ENCODE results near the gene GP1BA.
A peak's percentile ranks its signal among the peaks of the same experiment; 100 is the strongest.
"Not testable (repeated sequence)": the region's sequence is repeated elsewhere in the genome, so short reads cannot be mapped to it uniquely, and the experiment has no call there.

GP1BA gene

DNA sequence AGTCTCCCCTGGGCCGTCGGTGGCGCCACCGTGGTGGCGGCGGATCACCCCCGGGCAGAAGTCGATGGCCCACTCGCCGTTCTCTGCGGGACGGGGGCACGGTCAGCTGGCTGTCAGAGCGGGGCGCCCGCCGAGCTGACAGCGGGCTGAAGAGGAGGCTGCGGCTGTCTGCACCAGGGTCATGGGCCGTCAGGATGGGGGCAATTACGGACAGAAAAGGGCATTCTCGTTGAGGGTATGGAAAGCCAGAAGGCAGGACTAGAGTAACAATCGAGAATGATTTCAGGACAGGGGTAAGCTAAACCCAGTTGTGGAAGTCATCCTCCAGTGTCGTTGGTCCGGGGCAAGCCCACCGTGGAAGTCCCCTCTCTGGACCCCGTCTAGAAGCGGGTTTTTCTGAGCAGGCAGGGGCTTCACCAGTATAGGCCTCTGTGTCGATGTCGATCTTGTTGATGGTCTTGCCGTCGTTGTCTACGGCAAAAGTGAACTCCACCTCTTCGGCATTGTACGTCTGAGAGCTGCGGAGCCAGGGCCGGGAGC, 30.9 kb upstream of the GP1BA start:
- DNase-seq (ENCODE audit: low read depth in 2 of 3, low spot score in 2 of 3) = no peak

DNA sequence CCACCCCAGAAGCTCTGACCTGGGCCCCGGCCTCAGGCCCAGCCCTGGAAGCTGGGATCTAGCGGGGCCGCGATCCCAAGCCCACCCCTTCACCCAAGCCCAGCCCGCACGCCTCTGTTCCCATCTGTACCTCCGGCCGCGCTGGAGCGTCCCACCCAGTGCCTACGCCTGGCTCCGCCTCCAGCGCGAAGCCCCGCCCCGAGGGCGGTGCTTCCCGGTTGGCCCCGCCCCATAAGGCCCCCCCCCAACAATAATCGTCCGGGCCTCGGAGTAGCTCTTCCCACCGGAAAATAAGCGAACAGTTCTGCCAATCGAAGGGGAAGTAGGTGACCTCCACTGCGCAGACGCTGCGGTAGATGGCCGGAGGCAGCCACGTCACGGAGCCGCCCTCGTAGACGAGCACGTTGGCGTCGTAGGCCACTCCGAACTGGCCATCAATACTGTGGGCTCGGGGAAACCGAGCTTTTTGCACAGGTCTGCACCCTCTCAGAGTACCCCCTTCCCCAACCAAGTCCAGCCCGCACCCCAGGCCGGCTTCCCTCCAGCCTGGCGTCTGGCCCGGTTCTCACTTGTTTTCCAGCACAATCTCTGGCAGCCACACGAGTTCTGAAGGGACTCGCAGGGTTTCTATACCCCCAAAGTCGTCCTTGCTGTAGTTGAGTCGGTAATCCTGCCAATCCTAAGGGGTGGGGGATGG, 30.3 kb upstream of the GP1BA start:
- no peak for DNase-seq (ENCODE audit: low read depth in 2 of 3, low spot score in 2 of 3)

DNA sequence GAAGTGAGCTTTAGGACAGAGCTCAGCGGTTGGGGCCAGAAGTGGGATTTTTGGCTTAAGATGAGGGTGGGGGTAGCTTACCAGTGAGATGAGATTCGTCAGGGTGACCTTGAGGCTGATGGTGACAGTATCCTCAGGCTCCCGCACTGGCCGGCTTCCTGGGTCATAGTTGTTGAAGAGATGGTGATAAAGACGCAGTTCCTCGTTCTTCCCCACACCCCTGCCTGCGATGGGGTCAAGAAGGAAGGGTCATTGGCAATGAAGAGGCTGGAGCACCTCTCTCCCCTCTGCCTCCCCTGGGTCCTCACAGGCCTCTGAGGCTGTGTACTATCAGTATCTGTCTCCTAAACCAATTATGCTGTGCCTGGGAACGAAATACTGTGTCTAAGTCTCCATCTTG, 29.5 kb upstream of the GP1BA start:
- DNase-seq (ENCODE audit: low read depth in 2 of 3, low spot score in 2 of 3) = no peak

DNA sequence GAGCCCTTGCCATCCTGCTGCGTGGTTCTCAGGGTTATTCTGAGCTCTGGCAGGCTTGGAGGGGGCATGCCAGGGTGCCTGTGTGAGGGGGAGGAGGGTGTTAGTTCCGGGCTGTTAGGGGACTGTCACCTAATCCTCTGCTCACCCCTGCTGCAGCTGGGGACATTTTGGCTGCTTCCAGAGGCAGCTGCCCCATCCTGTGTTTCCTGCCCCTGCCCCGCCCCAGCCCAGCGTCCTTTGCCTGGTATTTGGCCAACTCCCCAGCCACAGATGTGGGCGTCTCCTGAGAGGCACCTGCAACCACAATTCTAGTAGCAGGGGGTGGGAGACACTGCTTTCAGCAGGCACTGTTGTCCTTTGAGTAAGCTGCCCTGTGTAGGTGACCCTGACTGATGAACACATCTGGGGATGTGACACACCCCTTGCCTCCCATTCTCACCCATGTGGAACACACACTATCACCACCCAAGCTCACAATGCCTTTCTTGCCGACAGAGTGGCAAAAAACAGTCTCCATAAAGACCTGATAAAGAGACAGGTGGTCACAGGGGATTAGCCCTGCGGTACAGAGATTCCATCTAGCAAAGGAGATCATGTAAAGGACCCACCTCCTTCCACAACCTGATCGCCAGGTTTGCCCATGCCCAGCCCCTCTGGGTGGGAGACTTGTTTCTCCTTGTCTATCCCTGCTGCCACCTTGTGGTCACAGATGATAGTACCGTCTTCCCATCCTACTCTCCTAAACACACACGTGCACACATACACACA, 28.8 kb upstream of the GP1BA start, which contains the start of gene CHRNE:
Gene CHRNE (minus strand): TSS at position 48 of the 768 bp plus-strand sequence. CDS start 35 bp downstream, at position 13.
- DNase-seq (ENCODE audit: low read depth in 2 of 3, low spot score in 2 of 3) = peak; percentile 40 to 52 (median 44)

DNA sequence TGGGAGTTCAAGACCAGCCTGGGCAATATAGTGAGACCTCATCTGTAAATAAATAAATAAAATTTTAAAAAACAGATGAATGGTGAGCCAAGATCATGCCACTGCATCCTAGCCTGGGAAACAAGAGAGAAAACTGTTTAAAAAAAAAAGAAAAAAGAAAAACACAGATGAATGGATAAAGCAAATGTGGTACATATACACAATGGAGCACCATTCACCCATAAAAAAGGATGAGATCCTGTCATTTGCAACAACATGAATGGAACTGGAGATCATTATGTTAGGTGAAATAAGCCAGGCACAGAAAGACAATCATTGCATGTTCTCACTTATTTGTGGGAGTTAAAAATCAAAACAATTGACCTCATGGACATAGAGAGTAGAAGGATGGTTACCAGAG, 25.4 kb upstream of the GP1BA start:
- not testable (repeated sequence) for DNase-seq (ENCODE audit: low read depth in 2 of 3, low spot score in 2 of 3)

DNA sequence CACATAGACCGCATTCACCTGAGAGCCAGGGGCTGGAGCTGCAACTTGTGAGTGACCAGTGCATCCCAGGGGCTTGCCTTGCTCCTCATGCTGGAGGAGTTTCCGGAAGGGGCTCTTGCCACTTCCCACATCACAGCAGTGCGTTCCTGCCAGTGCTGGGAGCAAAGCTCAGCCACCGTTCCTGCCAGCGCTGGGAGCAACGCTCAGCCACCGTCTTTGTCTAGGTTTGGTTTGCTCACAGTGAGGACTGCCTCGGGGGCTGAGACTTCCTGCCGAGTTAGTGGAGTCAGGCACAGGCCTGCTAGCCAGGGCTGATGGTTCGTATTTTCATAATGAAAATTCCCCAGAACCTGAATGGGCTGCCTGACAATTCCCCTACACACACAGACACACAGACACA, 23.8 kb upstream of the GP1BA start:
- DNase-seq (ENCODE audit: low read depth in 2 of 3, low spot score in 2 of 3) = no peak

DNA sequence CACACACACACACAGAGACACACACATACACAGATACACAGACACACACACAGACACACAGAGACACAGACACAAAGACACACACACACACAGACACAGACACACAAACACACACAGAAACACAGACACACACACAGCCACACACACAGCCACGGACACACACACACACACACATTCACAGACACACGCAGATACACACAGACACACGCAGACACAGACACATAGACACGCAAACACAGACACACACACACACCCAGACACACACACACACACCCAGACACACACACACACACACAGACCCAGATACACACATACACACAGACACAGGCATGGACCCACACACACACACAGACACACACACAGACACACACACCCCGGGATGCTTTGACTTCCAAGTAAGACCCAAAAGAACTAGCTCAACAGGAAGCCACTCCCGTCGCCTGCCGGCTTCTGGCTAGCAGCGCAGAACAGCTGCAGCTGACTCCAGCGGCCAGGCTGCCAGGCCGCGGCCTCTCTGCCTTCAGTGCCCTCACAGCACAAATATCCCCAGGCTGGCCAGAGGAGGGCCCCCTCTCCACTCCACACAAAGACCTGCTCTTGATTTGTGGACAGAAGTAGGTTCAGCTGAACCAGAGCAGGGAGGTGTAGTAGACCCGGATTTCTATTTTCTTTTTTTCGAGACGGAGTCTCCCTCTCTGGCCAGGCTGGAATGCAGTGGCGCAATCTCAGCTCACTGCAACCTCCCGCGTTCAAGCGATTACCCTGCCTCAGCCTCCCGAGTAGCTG, 23.2 kb upstream of the GP1BA start:
- DNase-seq (ENCODE audit: low read depth in 2 of 3, low spot score in 2 of 3) = peak in 2 of 3 experiments; percentile 38 to 48

DNA sequence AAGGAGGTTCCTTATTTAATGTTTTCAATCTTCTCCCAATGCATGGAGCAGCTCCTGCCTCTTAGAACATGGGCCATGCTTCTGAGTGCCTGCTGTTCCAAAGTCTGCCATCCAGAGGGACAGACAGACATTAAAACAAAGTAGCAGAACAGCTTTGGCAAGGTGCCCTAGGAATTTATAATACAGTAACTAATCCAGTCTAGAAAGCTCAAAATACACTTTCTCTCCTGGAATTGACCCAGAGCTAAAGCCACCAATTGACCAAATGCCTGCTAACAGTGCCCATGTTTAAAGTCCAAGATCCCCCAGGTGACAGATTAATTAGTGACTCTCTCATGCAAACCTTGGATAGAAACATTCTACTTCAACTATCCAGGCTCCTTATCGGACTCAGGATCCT, 18.1 kb upstream of the GP1BA start:
- no peak for DNase-seq (ENCODE audit: low read depth in 2 of 3, low spot score in 2 of 3)

DNA sequence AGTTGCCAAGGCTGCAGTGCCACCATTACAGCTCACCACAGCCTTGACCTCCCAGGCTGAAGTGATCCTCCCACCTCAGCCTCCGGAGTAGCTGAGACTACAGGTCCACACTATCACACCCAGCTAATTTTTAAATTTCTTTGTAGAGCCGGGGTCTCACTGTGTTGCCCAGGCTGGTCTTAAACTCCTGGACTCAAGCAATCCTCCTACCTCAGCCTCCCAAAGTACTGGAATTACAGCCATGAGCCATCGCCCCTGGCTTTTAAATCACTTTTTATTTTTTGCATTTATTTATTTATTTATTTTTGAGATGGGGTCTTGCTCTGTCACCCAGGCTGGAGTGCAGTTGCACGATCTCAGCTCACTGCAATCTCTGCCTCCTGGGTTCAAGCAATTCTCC, 17.5 kb upstream of the GP1BA start:
- not testable (repeated sequence) for DNase-seq (ENCODE audit: low read depth in 2 of 3, low spot score in 2 of 3)

DNA sequence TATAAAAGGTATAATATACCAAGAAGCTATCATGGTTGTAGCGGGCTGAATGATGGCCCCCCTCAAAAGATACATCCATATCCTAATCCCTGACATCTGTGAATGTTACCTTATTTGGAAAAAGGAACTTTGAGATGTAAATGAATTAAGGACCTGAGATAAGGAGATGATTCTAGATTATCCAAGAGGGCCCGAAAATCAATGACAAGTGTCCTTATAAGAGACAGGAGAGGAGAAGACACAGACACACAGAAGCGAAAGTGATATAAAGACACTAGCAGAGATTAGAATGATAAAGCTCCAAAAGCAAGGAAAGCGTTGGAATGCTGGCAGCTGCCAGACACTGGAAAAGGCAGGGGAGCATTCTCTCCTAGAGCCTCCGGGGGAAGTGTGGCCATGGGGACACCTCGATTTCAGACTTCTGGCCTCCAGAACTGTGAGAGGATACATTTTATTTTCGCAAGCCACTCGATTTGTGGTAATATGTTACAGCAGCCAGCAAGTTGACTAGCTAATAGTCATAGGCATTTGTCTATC, 12.5 kb upstream of the GP1BA start:
- no peak for DNase-seq (ENCODE audit: low read depth in 2 of 3, low spot score in 2 of 3)

DNA sequence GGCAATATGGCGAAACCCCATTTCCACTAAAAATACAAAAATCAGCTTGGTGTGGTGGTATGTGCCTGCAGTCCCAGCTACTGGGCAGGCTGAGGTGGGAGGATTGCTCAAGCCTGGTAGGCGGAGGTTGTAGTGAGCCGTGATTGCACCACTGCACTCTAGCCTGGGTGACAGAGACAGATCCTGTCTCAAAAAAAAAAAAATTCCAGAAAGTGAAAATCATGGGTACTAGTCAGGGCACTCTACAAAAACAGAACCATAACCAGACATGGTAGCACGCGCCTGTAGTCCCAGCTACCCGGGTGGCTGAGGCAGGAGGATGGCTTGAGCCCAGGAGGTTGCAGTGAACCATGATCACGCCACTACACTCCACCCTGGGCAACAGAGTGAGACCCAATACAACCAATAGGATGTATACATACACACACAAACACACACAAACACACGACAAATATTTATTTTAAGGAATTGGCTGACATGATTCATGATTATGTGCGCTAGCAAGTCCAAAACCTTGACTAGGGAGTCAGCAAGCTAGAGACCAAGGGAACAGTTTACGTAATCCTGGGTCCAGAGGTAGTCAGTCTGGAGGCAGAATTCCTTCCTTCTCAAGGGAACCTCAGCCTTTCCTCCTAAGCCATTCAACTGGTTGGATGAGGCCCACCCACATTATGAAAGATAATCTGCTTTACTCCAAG, 11.6 kb upstream of the GP1BA start:
- DNase-seq (ENCODE audit: low read depth in 2 of 3, low spot score in 2 of 3) = no peak

DNA sequence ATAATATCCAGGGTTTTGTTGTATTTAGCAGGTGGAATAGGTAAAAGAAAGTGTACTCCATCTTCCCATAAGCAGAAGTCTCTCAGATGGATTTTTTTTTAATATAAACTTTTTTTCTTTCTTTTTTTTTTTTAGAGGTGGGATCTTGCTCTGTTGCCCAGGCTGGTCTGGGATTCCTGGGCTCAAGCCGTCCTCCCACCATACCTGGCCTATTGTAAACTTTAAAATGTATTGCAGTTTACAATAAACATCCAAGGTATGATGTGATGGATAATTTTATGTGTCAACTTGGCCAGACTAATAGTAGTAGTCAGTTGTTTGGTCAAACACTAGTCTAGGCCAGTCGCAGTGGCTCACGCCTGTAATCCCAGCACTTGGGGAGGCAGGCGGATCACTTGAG, 10.8 kb upstream of the GP1BA start:
- no peak for DNase-seq (ENCODE audit: low read depth in 2 of 3, low spot score in 2 of 3)

DNA sequence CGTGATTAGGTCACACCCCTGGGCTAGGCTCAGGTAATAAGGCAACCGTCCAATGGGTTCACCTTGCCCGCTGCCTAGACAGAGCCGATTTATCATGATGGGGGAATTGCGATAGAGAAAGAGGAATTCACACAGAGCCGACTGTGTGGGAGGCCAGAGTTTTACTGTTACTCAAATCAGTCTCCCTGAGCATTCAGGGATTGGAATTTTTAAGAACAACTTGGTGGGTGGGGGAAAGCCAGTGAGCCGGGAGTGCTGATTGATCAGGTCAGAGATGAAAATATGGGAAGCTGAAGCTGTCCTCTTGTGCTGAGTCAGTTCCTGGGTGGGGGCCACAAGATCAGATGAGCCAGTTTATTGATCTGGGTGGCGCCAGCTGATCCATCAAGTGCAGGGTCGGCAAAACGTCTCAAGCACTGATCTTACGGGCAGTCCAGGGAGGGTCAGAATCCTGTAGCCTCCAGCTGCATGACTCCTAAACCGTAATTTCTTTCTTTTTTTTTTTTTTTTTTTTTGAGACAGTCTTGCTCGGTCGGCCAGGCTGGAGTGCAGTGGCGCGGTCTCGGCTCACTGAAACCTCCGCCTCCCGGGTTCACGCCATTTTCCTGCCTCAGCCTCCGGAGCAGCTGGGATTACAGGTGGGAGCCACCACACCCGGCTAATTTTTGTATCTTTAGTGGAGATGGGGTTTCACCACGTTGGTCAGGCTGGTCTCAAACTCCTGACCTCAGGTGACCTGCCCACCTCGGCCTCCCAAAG, 5.3 kb upstream of the GP1BA start:
- not testable (repeated sequence) for DNase-seq (ENCODE audit: low read depth in 2 of 3, low spot score in 2 of 3)

DNA sequence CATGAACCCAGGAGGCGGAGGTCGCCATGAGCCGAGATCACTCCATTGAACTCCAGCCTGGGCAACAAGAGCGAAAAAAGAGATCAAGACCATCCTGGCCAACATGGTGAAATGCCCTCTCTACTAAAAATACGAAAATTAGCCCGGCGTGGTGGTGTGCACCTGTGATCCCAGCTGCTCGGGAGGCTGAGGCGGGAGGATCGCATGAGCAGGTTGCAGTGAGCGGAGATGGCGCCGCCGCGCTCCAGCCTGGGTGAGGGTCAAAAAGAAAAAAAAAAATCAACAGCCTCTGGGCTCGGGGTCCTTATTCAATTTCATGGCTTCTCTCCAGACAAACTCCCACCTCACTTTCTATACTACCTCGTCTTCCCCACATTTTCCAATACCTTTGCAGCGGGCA, 3.2 kb upstream of the GP1BA start:
- DNase-seq (ENCODE audit: low read depth in 2 of 3, low spot score in 2 of 3) = no peak

DNA sequence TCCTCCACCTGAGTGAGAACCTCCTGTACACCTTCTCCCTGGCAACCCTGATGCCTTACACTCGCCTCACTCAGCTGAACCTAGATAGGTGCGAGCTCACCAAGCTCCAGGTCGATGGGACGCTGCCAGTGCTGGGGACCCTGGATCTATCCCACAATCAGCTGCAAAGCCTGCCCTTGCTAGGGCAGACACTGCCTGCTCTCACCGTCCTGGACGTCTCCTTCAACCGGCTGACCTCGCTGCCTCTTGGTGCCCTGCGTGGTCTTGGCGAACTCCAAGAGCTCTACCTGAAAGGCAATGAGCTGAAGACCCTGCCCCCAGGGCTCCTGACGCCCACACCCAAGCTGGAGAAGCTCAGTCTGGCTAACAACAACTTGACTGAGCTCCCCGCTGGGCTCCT, 679 bp downstream of the GP1BA start:
- DNase-seq (ENCODE audit: low read depth in 2 of 3, low spot score in 2 of 3) = no peak

DNA sequence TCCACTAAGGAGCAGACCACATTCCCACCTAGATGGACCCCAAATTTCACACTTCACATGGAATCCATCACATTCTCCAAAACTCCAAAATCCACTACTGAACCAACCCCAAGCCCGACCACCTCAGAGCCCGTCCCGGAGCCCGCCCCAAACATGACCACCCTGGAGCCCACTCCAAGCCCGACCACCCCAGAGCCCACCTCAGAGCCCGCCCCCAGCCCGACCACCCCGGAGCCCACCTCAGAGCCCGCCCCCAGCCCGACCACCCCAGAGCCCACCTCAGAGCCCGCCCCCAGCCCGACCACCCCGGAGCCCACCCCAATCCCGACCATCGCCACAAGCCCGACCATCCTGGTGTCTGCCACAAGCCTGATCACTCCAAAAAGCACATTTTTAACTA, 1.6 kb downstream of the GP1BA start:
- no peak for DNase-seq (ENCODE audit: low read depth in 2 of 3, low spot score in 2 of 3)

DNA sequence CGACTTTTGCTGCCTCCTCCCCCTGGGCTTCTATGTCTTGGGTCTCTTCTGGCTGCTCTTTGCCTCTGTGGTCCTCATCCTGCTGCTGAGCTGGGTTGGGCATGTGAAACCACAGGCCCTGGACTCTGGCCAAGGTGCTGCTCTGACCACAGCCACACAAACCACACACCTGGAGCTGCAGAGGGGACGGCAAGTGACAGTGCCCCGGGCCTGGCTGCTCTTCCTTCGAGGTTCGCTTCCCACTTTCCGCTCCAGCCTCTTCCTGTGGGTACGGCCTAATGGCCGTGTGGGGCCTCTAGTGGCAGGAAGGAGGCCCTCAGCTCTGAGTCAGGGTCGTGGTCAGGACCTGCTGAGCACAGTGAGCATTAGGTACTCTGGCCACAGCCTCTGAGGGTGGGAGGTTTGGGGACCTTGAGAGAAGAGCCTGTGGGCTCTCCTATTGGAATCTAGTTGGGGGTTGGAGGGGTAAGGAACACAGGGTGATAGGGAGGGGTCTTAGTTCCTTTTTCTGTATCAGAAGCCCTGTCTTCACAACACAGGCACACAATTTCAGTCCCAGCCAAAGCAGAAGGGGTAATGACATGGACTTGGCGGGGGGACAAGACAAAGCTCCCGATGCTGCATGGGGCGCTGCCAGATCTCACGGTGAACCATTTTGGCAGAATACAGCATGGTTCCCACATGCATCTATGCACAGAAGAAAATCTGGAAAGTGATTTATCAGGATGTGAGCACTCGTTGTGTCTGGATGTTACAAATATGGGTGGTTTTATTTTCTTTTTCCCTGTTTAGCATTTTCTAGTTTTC, 2.3 kb downstream of the GP1BA start:
- DNase-seq (ENCODE audit: low read depth in 2 of 3, low spot score in 2 of 3) = no peak

DNA sequence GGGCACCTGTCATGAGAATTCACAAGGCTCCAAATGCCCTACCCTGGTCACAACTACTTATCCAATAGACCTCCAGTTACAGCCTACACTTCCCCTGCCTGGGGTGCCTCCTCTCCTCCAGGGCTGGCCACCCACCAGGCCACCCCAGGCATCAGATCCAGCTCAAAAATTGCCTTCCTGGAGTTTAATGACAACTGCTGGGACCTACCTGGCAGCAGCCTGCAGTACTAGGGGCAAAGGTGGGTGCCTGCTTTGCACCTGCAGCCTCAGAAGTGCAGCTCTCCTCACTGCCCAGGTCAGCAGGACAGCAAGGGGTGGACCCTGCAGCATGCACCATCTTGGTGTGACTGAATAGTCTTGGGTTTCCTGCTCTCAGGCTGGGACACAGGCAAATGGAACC, 3.6 kb downstream of the GP1BA start:
- no peak for DNase-seq (ENCODE audit: low read depth in 2 of 3, low spot score in 2 of 3)

DNA sequence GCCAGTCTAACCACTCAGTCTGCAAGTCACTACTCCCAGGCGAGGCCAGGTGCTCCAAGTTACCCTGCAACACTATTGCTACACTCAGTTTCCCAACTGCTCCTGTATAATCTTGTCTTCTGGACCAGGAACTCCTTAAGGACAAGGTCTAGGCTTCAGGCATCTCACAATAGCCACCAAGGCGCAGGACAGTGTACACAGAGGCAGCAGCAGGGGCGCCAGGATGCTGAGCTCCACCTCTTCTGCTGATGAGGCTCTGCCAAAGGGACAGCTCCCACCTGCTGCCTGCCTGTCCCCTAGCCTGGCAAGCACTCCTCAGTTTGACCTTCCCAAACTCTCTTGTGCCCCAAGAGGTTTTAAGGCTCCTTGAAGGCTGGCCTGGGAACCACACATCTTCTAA, 4.4 kb downstream of the GP1BA start:
- DNase-seq (ENCODE audit: low read depth in 2 of 3, low spot score in 2 of 3) = no peak
